NCI-H1105 (cell line): ENCODE measurements around the gene SON.
"Not testable (repeated sequence)": the region's sequence is repeated elsewhere in the genome, so short reads cannot be mapped to it uniquely, and the experiment has no call there.

Source experiments
- DNase-seq: peaks from one replicate; lab custom pipeline; 2025; lab: John Stamatoyannopoulos, UW

SON gene

DNA sequence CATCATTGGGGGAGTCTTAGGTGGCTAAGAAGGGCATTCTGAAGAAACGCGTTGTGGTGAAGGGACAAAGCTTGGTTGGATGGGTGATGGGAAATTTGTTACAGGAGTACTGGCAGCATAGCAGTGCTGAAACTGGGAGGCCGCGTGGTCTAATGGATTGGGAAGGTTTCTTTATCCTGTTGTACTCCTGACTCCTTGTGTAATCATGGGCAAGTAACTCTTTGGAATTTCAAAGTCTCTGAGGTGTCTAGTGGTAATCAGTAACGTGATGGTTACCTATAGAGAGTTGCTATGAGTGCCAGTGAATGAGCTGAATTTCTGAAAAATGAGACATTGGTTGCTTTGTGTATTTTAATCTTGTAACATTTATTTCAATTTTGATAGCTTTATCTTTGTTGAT lies 27.2 kb downstream of the SON start:
- DNase-seq, result no peak

DNA sequence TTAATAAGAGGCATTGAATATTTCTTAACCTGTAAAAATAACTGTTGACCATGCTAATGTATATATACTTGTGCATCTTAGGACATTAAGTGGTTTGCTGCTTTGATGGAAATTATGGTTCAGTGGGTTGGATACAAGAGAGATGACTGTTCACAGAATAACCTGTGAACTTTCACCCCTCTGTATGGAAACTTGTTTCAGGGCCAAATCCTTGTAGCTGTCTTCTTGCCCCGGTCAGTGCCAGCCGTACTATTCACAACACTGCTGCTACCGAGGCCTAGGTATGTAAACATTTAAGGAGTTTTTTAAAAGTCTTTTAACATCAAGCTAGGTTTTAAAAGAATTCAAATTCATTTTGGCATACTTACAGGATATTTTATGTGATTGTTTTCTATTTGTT lies 29.5 kb downstream of the SON start:
- DNase-seq, result no peak

DNA sequence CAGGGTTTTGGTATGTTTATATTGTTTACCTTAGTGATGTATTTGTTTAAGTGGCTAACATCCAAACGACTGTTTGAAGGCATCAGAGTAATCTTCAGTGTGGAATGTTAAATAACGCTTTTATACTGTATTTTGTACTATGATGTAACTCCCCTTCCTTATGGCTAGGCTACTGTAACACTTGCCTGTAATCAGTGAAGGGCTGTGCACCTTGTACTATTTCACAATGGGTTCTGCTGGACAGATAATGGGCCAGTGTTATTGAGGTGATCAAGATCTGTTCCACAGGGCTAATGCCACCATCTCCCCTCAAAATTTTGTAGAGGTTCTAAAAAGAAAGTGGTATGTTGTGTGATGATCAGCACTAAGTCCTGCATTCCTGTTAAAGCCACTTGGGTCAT lies 33.9 kb downstream of the SON start:
- DNase-seq, result not testable (repeated sequence)

DNA sequence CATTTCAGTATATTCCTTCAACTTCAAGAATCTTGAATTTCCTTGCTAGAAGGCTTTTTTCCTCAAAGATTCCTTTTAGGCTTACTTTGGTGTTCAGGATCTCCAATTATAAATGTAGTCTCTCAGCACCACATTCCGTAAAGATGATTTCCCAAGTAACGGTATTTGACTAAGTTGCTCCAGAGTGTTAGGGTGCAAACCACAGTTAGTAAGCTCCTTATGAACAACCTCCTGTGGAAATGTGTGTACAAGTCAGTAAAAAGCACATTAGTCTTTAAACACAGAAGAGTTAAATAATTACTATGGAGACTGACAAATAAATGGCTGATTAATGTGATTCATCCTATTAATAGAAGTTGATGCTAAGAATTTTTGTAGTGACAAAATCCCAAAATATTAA lies 35.4 kb downstream of the SON start:
- no peak for DNase-seq

DNA sequence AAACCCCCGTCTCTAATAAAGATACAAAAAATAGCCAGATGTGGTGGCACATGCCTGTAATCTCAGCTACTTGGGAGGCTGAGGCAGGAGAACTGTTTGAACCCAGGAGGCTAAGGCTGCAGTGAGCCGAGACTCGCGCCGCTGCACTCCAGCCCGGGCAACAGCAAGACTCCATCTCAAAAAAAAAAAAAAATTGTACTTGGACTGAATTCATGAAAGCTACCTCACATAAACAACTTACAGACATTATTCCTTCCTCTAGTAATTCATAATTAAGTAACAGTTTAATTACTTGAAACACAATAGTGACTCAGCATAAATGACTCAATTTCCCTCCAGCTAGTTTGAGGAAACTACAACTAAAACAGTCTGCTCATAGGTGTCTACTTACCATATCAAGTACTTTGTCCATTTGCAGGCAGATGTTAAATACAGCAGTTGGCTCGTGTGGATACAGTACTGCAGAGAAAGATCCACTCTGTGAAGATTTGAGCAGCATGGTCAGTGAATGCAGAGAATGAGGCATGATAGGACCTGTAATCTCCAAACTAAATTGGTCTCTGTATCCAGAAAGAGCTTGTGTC lies 36.2 kb downstream of the SON start:
- DNase-seq, result no peak

DNA sequence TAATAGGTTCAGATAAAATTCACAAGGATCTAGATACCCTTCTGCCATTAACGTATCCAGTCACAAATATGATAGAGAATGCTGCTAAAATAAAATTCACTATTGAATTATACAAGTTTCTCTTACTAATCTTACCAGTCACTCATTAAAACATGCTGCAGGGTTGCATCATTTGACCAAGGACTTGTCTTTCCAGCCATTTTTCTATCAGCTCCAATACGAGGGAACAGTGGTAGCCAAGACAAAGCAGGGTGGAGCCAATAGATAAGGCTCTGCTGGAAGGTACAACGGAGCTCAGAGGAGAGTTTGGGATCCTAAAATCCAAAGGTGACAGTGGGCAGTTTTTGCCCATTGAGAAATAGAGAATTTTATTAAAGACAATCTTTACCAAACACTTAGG lies 41.6 kb downstream of the SON start:
- DNase-seq, result no peak

DNA sequence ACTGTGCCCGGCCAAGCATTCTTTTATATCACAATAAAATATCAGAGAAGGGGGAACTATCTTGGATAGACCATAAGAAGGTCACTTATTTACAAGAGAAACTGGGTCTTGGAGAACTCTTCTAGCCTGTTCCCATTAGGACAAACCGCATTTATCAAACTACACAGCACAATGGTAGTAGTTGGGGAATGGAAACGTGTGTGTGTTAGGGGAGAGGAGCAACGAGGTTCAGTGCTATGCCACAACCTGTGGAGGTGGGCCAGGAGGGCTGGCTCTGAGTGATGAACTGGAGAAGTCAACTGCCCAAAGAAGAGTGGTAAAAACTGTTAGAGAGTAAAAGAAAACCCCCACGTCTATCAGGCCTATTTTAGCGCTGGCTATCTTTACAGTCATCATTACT lies 44.1 kb downstream of the SON start:
- DNase-seq, result no peak

DNA sequence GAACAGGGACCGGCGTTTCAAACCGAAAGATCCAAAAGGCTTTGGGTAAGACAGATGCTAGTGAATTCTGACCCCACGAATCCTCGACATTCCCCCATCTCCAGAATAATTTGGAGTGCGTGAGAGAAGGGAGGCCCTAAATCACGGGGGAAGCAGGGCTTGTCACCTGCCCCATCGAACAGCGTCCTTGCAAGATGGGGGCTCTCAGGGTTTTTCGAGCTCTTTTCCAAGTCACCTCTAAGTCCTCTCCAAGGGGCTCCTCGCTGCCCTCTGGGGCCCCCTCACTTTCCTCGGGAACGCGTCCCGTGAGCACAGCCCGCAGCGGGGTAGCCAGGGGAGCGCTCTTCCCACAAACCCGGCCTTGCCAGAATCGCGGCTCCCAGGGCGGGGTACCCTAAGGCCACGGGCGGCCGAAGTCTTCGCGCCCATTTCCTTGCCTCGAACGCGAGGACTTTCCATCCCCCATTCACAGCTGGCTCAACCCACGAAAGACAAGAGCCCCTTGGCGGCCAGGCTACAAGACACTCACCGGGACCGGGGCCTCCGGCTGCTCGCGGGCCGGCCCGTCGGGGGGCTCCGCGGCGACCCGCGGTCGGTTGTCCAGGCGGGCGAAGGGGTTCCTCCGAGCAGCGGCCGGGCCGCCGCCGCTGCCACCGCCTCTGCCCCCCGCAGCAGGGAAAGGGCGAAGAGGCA lies 45.1 kb downstream of the SON start:
- DNase-seq, result peak; percentile 22

DNA sequence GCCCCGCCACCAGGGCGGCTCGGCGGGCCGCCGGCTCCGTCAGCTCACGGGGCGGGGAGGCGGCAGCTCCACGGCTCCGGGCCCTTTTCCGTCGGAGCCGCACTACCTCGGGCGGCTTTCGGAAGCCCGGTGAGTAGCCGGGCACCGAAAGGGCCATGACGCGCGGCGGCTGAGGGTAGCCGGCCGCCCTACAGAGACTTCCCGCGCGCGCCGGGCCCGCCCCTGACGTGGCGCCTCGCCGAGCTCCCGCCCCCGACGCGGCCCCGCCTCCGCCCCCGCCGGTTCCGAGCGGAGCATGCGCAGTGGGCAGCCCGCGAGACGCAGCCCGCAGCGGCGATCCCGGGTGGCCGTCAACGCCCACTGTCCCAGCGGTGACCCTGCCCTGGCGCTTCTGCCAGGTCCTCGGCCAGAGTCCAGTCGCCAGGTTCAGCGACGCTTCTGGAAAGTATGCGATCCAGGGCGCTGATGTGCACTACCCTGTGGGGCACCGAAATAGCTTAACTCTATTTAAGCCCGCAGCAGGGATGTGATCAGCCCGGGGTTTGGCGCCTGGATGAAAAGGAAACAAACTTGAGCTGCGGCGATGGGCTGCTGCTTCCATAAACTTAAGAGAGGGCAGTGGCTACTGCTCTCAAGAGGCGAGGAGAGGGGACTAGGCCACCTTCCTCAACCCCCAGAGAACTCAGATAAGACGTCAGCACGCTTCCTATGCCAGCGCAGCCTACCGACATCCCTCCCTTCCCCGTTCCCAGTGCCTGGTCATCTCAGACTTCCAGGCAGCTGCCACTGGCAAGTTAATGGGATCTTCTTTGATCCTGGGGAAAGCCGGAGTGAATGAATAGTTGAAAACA lies 45.9 kb downstream of the SON start, which contains the start of gene DONSON:
Gene DONSON, minus strand, starts transcription at position 200 of the 851 bp plus-strand sequence. Its CDS starts 43 bp downstream, at position 157.
- peak; percentile 83 for DNase-seq

DNA sequence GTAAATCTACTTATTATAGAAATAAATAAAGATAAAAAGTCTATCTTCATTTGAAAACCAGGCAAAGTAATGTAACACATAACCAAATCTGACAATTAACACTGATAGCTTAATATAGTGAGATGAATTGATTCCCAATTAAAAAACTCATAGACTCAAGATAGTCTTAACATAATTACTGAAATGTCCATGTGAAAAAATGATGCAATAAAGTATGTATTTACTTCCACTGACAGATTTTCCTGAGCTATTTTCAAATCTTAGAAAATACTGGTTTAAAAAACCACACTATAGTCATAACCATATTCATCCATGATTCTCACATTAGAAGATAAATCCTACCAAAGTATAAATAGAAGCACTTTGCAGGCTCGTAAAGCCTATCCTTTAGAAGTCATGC lies 55.2 kb downstream of the SON start:
- DNase-seq, result no peak

DNA sequence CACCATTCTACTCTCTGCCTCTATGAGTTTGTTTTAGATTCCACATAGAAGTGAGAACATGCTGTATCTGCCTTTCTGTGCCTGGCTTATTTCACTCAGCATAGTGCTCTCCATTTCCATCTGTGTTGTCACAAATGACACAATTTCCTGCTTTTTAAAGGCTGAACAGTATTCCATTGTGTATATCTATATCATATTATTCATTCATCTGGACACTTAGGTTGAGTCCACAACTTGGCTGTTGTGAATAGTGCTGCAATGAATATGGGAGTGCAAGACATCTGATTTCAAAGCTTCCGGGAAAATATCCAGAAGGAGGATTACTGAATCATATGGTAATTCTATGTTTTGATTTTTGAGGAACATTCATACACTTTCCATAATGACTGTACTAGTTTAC lies 65.7 kb downstream of the SON start:
- no peak for DNase-seq

DNA sequence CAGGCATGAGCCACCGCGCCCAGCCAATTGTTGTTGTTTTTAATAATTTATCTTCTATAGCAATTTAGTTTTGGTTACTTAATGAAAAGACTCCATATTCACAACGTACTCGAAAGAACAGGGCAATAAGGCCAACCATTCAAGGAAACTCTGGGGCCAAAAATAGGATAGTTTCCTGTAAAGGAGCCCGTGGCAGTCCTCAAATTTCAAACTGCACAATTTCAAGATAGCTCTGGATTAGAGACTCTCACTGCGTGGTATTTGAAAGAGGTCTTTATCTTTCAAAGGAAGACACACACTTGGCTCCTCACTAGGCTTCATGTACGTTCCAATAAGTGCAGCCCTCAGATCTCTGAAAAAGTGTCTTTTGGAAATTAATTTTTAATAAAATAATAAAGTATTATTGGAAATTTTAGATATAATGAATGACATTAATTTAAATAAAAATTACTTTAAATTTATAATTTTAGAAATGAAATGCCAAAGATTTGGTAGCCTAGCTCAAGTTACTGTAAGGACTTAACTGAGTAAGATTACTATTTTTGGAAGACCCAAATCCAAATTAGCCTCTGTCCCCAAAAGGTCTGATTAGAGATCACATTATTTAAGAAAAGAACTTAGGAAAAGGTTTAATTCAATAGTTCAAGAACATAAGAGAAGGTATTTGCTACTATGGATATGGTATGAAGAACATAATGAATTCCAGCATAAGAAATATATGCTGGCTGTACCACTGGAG lies 68.3 kb downstream of the SON start:
- no peak for DNase-seq

DNA sequence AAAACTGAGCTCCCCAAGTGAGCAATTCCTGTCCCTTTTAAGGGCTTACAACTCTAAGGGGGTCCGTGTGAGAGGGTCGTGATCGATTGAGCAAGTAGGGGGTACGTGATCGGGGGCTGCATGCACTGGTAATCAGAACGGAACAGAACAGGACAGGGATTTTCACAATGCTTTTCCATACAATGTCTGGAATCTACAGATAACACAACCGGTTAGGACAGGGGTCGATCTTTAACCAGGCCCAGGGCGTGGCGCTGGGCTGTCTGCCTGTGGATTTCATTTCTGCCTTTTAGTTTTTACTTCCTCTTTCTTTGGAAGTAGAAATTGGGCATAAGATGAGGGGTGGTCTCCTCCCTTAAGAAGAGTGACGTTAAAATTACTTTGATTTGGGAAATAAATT lies 74.7 kb downstream of the SON start:
- DNase-seq, result not testable (repeated sequence)

DNA sequence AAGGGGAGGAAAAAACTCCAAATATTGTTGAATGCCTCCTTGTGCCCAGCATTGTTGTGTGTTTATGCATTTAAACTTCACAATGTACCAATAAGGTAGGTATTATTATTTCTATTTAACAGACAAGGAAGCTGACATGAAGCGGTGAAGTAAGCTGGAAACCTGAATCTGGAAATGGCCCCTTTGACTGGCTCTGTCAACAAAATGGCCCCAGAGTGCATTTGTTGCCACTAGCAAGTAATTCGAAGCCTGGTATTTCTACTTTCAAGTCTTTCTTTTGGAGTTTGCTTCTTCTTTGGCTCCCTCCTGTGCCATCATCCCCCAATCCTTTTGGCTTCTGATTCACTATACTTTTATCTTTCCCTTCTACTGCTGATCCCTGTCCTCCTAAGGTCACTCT lies 75.6 kb downstream of the SON start:
- DNase-seq, result no peak

DNA sequence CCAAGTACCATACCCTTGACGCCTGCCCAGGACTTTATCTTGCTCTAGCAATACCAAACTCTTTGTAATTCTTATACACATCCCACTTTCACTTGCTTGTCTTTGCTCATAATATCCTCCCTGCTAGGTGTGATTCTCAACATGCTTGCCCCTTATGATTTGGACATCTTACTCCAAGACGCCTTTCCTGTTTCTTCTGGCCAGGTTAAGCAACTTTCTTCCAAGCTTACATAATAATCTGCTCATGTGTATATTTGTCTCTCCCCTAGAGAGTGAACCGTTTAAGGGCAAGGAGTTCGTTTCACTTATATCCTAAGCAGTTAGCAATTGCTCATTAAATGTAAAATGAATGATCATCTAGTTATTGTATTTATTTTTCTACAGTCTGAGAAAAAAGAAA lies 76.9 kb downstream of the SON start:
- DNase-seq, result no peak

DNA sequence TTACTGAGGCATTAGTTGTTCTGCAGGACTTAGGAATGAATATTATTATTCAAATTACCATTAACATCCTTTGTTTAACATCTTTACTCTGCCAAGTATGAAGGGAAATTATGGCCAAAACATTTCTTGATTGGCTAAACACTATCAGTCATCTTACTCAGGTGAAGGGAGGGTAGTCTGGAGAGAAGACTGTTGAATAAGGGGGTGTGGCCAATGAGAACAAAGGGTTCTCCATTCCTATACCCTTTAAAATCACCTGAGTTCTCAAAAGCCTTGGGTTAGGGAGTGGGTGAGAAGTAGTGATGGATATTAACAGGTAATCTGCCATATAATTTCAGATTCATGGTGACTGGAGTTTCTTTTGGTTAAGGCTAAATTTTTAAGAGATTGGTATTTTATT lies 79.4 kb downstream of the SON start:
- no peak for DNase-seq

DNA sequence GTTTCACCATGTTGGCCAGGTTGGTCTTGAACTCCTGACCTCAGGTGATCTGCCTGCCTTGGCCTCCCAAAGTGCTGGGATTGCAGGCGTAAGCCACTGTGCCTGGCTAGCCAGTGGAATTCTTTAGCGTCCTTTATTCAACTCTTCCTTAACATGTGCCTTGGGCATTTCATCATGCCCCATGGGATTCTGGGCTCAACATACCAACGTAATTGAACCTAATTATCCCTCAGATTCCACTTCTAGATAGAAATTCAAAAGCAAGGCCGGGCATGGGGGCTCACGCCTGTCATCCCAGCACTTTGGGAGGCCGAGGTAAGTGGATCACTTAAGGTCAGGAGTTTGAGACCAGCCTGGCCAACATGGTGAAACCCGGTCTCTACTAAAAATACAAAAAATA lies 83.3 kb downstream of the SON start:
- not testable (repeated sequence) for DNase-seq
